ENCODE measurements around the gene VSNL1.

Gene VSNL1

DNA sequence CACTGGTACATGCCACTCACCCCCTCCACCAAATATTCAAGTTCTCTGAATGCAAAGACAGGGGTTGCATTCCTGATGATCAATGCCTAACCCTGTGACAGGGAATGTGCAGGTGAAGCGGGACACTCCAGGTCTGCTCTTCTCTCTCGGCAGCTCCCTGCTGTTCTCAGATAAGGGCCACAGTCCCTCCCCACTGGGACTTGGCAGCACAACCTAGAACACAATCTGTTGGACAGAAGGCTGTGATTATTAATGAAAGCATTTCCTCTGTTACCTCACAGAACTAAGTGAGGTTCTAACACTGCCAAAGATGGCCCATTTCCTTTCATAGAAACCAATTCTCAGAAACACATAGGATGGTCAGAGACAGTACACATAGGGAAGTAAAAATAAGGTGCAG, 42.7 kb downstream of the VSNL1 start:
- Histone ChIP-seq H3K4me1 (ENCODE audit: control insufficient read depth, insufficient read depth, low read length) (no peaks in the 10 kb centered on the region), H3K4me3 (ENCODE audit: low read depth, low read length) (no peak overlapping the region), H3K9me3 (ENCODE audit: control insufficient read depth, insufficient read depth, low read depth, low read length) (no peaks in the 10 kb centered on the region), H3K27ac (ENCODE audit: extremely low read depth, low read depth, low read length) (no peak overlapping the region), H3K36me3 (ENCODE audit: control insufficient read depth in 2 of 2, insufficient read depth in 1 of 2, low read length in 2 of 2) (no peaks in the 10 kb centered on the region)
- ChIA-PET CTCF (no interaction called here), POLR2A (no interaction called here)
- no peak for TF ChIP-seq KLF9 (tag by site-specific recombination; IDR thresholded peaks at IDR 0.05; ENCODE audit: low read depth)
- TF ChIP-seq KLF7 (tag by site-specific recombination; IDR thresholded peaks at IDR 0.05; ENCODE audit: borderline replicate concordance): no peak
- TF ChIP-seq ZNF133 (tag by site-specific recombination; IDR thresholded peaks at IDR 0.05): no peak
- no peak for TF ChIP-seq ZNF629 (tag by site-specific recombination; IDR thresholded peaks at IDR 0.05)
- TF ChIP-seq, protein P1, sequence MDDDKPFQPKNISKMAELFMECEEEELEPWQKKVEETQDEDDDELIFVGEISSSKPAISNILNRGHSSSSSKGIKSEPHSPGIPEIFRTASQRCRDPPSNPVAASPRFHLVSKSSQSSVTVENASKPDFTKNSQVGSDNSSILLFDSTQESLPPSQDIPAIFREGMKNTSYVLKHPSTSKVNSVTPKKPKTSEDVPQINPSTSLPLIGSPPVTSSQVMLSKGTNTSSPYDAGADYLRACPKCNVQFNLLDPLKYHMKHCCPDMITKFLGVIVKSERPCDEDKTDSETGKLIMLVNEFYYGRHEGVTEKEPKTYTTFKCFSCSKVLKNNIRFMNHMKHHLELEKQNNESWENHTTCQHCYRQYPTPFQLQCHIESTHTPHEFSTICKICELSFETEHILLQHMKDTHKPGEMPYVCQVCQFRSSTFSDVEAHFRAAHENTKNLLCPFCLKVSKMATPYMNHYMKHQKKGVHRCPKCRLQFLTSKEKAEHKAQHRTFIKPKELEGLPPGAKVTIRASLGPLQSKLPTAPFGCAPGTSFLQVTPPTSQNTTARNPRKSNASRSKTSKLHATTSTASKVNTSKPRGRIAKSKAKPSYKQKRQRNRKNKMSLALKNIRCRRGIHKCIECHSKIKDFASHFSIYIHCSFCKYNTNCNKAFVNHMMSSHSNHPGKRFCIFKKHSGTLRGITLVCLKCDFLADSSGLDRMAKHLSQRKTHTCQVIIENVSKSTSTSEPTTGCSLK (tag by site-specific recombination; IDR thresholded peaks at IDR 0.05): no peak
- TF ChIP-seq ZFP69B (tag by site-specific recombination; IDR thresholded peaks at IDR 0.05): no peak
- no peak for TF ChIP-seq ZNF146 (tag by site-specific recombination; IDR thresholded peaks at IDR 0.05)
- TF ChIP-seq, protein P2, sequence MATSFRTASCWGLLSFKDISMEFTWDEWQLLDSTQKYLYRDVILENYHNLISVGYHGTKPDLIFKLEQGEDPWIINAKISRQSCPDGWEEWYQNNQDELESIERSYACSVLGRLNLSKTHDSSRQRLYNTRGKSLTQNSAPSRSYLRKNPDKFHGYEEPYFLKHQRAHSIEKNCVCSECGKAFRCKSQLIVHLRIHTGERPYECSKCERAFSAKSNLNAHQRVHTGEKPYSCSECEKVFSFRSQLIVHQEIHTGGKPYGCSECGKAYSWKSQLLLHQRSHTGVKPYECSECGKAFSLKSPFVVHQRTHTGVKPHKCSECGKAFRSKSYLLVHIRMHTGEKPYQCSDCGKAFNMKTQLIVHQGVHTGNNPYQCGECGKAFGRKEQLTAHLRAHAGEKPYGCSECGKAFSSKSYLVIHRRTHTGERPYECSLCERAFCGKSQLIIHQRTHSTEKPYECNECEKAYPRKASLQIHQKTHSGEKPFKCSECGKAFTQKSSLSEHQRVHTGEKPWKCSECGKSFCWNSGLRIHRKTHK (tag by site-specific recombination; IDR thresholded peaks at IDR 0.05): no peak
- no peak for TF ChIP-seq SCRT2 (tag by site-specific recombination; IDR thresholded peaks at IDR 0.05)
- TF ChIP-seq, protein P3, sequence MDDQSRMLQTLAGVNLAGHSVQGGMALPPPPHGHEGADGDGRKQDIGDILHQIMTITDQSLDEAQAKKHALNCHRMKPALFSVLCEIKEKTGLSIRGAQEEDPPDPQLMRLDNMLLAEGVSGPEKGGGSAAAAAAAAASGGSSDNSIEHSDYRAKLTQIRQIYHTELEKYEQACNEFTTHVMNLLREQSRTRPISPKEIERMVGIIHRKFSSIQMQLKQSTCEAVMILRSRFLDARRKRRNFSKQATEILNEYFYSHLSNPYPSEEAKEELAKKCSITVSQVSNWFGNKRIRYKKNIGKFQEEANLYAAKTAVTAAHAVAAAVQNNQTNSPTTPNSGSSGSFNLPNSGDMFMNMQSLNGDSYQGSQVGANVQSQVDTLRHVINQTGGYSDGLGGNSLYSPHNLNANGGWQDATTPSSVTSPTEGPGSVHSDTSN (CRISPR knock-in tag; IDR thresholded peaks at IDR 0.05): no peak
- TF ChIP-seq, protein P4, sequence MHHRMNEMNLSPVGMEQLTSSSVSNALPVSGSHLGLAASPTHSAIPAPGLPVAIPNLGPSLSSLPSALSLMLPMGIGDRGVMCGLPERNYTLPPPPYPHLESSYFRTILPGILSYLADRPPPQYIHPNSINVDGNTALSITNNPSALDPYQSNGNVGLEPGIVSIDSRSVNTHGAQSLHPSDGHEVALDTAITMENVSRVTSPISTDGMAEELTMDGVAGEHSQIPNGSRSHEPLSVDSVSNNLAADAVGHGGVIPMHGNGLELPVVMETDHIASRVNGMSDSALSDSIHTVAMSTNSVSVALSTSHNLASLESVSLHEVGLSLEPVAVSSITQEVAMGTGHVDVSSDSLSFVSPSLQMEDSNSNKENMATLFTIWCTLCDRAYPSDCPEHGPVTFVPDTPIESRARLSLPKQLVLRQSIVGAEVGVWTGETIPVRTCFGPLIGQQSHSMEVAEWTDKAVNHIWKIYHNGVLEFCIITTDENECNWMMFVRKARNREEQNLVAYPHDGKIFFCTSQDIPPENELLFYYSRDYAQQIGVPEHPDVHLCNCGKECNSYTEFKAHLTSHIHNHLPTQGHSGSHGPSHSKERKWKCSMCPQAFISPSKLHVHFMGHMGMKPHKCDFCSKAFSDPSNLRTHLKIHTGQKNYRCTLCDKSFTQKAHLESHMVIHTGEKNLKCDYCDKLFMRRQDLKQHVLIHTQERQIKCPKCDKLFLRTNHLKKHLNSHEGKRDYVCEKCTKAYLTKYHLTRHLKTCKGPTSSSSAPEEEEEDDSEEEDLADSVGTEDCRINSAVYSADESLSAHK (tag by site-specific recombination; IDR thresholded peaks at IDR 0.05): no peak

DNA sequence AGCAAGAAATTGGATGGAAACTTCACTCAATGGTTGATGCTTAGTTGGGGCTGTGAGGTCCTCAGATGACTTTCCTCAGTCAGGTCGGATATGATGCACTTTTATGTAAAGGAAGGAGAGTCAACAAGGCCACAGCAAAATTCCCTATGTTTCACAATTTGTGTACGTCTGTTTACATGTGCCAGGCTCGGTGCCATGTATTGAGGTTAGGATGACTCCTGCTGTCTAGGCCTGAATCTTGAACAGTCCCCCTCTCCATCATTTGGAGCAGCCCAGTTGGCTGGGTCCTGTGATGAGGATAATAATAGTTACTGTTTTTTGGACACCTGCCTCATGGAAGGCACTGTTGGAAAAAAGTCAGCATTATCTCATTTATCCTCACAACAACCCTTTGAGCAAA, 43.1 kb downstream of the VSNL1 start:
- ChIA-PET CTCF (no interaction called here), POLR2A (no interaction called here)
- H3K4me3 ChIP-seq (ENCODE audit: low read depth, low read length): no peak overlapping the region
- no peaks in the 10 kb centered on the region for H3K9me3 ChIP-seq (ENCODE audit: control insufficient read depth, insufficient read depth, low read depth, low read length)
- H3K4me1 ChIP-seq (ENCODE audit: control insufficient read depth, insufficient read depth, low read length): no peaks in the 10 kb centered on the region
- no peaks in the 10 kb centered on the region for H3K36me3 ChIP-seq (ENCODE audit: control insufficient read depth in 2 of 2, insufficient read depth in 1 of 2, low read length in 2 of 2)
- no peak overlapping the region for H3K27ac ChIP-seq (ENCODE audit: extremely low read depth, low read depth, low read length)
- TF ChIP-seq ZBTB8A (tag by site-specific recombination; IDR thresholded peaks at IDR 0.05) (no peak), ZNF16 (tag by site-specific recombination; IDR thresholded peaks at IDR 0.05; ENCODE audit: low read depth) (no peak), SALL2 (tag by site-specific recombination; IDR thresholded peaks at IDR 0.05; ENCODE audit: borderline replicate concordance) (no peak), SCRT1 (tag by site-specific recombination; IDR thresholded peaks at IDR 0.05; ENCODE audit: borderline replicate concordance) (no peak), ZNF292 (tag by site-specific recombination; IDR thresholded peaks at IDR 0.05; ENCODE audit: borderline replicate concordance, low read depth) (no peak)
- TF ChIP-seq, protein P5, sequence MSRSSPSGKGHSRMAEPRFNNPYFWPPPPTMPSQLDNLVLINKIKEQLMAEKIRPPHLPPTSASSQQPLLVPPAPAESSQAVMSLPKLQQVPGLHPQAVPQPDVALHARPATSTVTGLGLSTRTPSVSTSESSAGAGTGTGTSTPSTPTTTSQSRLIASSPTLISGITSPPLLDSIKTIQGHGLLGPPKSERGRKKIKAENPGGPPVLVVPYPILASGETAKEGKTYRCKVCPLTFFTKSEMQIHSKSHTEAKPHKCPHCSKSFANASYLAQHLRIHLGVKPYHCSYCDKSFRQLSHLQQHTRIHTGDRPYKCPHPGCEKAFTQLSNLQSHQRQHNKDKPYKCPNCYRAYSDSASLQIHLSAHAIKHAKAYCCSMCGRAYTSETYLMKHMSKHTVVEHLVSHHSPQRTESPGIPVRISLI (tag by site-specific recombination; IDR thresholded peaks at IDR 0.05): no peak
- TF ChIP-seq, protein P6, sequence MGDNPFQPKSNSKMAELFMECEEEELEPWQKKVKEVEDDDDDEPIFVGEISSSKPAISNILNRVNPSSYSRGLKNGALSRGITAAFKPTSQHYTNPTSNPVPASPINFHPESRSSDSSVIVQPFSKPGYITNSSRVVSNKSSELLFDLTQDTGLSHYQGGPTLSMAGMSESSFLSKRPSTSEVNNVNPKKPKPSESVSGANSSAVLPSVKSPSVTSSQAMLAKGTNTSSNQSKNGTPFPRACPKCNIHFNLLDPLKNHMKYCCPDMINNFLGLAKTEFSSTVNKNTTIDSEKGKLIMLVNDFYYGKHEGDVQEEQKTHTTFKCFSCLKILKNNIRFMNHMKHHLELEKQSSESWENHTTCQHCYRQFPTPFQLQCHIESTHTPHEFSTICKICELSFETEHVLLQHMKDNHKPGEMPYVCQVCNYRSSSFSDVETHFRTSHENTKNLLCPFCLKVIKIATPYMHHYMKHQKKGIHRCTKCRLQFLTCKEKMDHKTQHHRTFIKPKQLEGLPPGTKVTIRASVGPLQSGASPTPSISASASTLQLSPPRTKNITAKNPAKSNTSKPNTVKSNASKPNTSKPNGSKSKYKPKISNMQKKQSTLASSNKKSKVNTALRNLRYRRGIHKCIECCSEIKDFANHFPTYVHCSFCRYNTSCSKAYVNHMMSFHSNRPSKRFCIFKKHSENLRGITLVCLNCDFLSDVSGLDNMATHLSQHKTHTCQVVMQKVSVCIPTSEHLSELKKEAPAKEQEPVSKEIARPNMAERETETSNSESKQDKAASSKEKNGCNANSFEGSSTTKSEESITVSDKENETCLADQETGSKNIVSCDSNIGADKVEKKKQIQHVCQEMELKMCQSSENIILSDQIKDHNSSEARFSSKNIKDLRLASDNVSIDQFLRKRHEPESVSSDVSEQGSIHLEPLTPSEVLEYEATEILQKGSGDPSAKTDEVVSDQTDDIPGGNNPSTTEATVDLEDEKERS (tag by site-specific recombination; IDR thresholded peaks at IDR 0.05): no peak
- TF ChIP-seq, protein P7, sequence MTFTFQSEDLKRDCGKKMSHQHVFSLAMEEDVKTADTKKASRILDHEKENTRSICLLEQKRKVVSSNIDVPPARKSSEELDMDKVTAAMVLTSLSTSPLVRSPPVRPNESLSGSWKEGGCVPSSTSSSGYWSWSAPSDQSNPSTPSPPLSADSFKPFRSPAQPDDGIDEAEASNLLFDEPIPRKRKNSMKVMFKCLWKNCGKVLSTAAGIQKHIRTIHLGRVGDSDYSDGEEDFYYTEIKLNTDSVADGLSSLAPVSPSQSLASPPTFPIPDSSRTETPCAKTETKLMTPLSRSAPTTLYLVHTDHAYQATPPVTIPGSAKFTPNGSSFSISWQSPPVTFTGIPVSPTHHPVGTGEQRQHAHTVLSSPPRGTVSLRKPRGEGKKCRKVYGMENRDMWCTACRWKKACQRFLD (tag by site-specific recombination; IDR thresholded peaks at IDR 0.05): no peak
- TF ChIP-seq, protein P8, sequence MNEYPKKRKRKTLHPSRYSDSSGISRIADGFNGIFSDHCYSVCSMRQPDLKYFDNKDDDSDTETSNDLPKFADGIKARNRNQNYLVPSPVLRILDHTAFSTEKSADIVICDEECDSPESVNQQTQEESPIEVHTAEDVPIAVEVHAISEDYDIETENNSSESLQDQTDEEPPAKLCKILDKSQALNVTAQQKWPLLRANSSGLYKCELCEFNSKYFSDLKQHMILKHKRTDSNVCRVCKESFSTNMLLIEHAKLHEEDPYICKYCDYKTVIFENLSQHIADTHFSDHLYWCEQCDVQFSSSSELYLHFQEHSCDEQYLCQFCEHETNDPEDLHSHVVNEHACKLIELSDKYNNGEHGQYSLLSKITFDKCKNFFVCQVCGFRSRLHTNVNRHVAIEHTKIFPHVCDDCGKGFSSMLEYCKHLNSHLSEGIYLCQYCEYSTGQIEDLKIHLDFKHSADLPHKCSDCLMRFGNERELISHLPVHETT (tag by site-specific recombination; IDR thresholded peaks at IDR 0.05): no peak

All from HEK293 (cell line).